ENCODE results near the gene RAVER2. TPM values are rescaled to one million over a fixed set of nuclear protein-coding genes. Genes with fewer than 3 reads are reported as not detected.

RAVER2 gene
- total RNA-seq, 2 experiments from 2014 or later: 2.6 to 3.1 TPM

DNA sequence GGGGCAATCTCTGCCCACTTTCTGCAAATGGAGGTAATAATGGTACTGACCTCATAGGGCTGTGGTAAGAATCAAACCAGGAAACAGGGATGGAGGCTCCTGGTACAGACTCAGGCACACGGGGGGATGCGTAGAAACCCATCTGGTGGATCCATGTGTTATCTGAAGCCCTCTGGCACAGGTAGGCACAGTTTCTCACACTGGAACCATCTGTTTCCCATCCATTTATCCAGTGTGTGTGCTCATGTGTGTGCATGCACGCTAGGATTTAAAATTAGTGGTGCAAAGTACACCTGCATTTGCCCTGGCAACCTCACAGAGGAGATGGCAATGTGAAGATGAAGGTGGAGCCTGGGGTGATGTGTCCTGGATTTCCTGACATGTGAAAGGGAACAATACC lies 103.3 kb downstream of the RAVER2 start:
- ATAC-seq: no peak
- ChIA-PET POLR2A (no interaction called here), CTCF (no interaction called here)
- DNase-seq: no peak
- intact Hi-C loops (cut with micrococcal nuclease): no loop called here
- TF ChIP-seq, protein P1, sequence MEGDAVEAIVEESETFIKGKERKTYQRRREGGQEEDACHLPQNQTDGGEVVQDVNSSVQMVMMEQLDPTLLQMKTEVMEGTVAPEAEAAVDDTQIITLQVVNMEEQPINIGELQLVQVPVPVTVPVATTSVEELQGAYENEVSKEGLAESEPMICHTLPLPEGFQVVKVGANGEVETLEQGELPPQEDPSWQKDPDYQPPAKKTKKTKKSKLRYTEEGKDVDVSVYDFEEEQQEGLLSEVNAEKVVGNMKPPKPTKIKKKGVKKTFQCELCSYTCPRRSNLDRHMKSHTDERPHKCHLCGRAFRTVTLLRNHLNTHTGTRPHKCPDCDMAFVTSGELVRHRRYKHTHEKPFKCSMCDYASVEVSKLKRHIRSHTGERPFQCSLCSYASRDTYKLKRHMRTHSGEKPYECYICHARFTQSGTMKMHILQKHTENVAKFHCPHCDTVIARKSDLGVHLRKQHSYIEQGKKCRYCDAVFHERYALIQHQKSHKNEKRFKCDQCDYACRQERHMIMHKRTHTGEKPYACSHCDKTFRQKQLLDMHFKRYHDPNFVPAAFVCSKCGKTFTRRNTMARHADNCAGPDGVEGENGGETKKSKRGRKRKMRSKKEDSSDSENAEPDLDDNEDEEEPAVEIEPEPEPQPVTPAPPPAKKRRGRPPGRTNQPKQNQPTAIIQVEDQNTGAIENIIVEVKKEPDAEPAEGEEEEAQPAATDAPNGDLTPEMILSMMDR (IDR thresholded peaks at IDR 0.05): no peak
- Mint-ChIP-seq H3K9me3 (no peaks in the 10 kb centered on the region), H3K4me3 (no peak overlapping the region), H3K36me3 (ENCODE audit: low read depth) (peaks cover 18% of the 10 kb centered on the region), H3K27ac (no peak overlapping the region), H3K27me3 (no peaks in the 10 kb centered on the region), H3K4me1 (ENCODE audit: low read depth) (no peaks in the 10 kb centered on the region)

- TF ChIP-seq, protein P1 (IDR thresholded peaks at IDR 0.05): no peak
- Mint-ChIP-seq H3K4me1 (ENCODE audit: low read depth) (no peaks in the 10 kb centered on the region), H3K27me3 (no peaks in the 10 kb centered on the region), H3K36me3 (ENCODE audit: low read depth) (peaks cover 16% of the 10 kb centered on the region), H3K4me3 (no peak overlapping the region), H3K9me3 (no peaks in the 10 kb centered on the region), H3K27ac (no peak overlapping the region)
- DNase-seq (no peak), ATAC-seq (no peak)
- intact Hi-C loops (cut with micrococcal nuclease): no loop called here
- ChIA-PET POLR2A (interaction anchor here (0.6 kb wide), 1 partner anchor 1200 kb away, joined by 4 read pairs; no protein-coding TSS in a partner anchor), CTCF (interaction anchor here (1.0 kb wide), 1 partner anchor 15 kb away, joined by 3 read pairs; no protein-coding TSS in a partner anchor)
Measured at GRCh38 chr1:64848803-64849202, 103.9 kb downstream of the RAVER2 start.

DNA sequence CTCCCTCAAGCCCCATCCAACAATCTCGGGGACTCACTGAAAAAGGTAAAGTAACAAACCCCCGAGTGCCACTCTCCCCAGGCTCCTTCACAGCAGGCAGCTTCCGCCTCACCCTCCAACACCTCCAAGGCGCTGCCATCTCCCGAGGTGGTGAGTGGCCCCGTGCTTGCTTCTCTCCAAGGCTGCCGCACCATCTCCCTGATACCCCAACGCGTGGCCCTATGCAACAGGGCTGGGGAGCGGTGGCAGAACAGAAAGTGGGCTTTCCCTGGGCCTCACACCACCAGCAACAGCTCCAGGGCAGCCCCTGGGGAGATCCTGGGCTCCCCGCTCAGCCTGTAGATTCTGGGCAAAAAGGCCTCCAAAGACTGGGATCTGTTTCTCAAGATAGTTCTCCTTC lies 105.1 kb downstream of the RAVER2 start:
- intact Hi-C loops (cut with micrococcal nuclease): no loop called here
- H3K27me3 Mint-ChIP-seq: no peaks in the 10 kb centered on the region
- ATAC-seq: no peak
- H3K4me1 Mint-ChIP-seq (ENCODE audit: low read depth): no peaks in the 10 kb centered on the region
- ChIA-PET POLR2A (interaction anchor here (1.0 kb wide), 1 partner anchor 13 kb away, joined by 3 read pairs; no protein-coding TSS in a partner anchor), CTCF (no interaction called here)
- H3K36me3 Mint-ChIP-seq (ENCODE audit: low read depth): peaks cover 13% of the 10 kb centered on the region
- no peak overlapping the region for H3K4me3 Mint-ChIP-seq
- TF ChIP-seq, protein P1 (IDR thresholded peaks at IDR 0.05): no peak
- H3K9me3 Mint-ChIP-seq: no peaks in the 10 kb centered on the region
- no peak overlapping the region for H3K27ac Mint-ChIP-seq
- DNase-seq: no peak

- TF ChIP-seq, protein P1 (IDR thresholded peaks at IDR 0.05): no peak
- no peak overlapping the region for H3K27ac Mint-ChIP-seq
- H3K4me3 Mint-ChIP-seq: no peak overlapping the region
- DNase-seq (no peak), ATAC-seq (no peak)
- intact Hi-C loops (cut with micrococcal nuclease): no loop called here
- H3K9me3 Mint-ChIP-seq: no peaks in the 10 kb centered on the region
- H3K4me1 Mint-ChIP-seq (ENCODE audit: low read depth): no peaks in the 10 kb centered on the region
- no peaks in the 10 kb centered on the region for H3K27me3 Mint-ChIP-seq
- ChIA-PET POLR2A (interaction anchor here (1.0 kb wide), 1 partner anchor 12 kb away, joined by 3 read pairs; no protein-coding TSS in a partner anchor), CTCF (interaction anchor here (0.7 kb wide), 1 partner anchor 21 kb away, joined by 3 read pairs; no protein-coding TSS in a partner anchor)
- H3K36me3 Mint-ChIP-seq (ENCODE audit: low read depth): peaks cover 19% of the 10 kb centered on the region
Measured at GRCh38 chr1:64850846-64851245, 106.0 kb downstream of the RAVER2 start.

GRCh38 chr1:64851664-64852063 lies 106.8 kb downstream of the RAVER2 start:
- no peaks in the 10 kb centered on the region for H3K9me3 Mint-ChIP-seq
- intact Hi-C loops (cut with micrococcal nuclease): no loop called here
- no peak overlapping the region for H3K4me3 Mint-ChIP-seq
- CTCF ChIA-PET: no interaction called here
- no peaks in the 10 kb centered on the region for H3K27me3 Mint-ChIP-seq
- TF ChIP-seq, protein P1 (IDR thresholded peaks at IDR 0.05): no peak
- H3K4me1 Mint-ChIP-seq (ENCODE audit: low read depth): no peaks in the 10 kb centered on the region
- DNase-seq: no peak
- POLR2A ChIA-PET: interaction anchor here (0.5 kb wide), 1 partner anchor 375 kb away, joined by 3 read pairs; no protein-coding TSS in a partner anchor
- no peak overlapping the region for H3K27ac Mint-ChIP-seq
- no peak for ATAC-seq
- H3K36me3 Mint-ChIP-seq (ENCODE audit: low read depth): peaks cover 24% of the 10 kb centered on the region

Measured in activated CD8-positive, alpha-beta T cell treated with anti-CD3 and anti-CD28 coated beads for 36 hours (primary cell).